ENCODE measurements around the gene ERCC4.
"Not testable (repeated sequence)": the region's sequence is repeated elsewhere in the genome, so short reads cannot be mapped to it uniquely, and the experiment has no call there.

The ERCC4 gene

DNA sequence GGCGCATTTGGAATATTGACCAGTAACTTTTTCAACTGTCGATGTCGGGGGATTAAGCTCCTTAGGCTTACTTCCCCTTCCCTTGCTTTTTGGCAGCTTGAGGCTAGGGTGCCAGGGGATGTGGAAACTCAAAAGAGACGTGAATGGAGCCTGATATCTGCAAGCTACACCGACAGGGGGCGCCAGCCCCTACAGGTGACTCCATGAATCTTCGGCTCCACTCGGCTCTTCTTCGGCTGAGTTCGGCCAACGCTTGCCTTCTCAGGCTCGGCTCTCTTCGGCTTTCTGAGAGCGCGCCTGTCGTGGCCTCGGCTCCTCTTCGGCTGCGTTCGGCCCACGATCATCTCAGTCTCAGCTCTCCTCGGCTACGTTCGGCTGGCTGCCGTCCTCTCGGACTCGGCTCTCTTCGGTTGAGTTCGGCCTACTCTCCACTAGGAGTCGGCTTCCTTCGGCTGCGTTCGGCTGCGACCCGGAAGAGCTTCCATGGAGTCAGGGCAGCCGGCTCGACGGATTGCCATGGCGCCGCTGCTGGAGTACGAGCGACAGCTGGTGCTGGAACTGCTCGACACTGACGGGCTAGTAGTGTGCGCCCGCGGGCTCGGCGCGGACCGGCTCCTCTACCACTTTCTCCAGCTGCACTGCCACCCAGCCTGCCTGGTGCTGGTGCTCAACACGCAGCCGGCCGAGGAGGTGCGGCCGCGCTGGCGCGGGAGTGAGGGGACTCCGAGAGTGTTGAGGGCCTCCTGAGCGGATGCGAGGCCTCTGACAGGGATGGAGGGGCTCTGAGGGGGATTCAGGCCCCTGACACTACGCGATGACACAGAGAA is at the start of gene ERCC4:
TSS of gene ERCC4 (plus strand) at position 472 of the 827 bp plus-strand sequence. CDS start at position 484, 12 bp downstream.
- peak; percentile 90 for DNase-seq

DNA sequence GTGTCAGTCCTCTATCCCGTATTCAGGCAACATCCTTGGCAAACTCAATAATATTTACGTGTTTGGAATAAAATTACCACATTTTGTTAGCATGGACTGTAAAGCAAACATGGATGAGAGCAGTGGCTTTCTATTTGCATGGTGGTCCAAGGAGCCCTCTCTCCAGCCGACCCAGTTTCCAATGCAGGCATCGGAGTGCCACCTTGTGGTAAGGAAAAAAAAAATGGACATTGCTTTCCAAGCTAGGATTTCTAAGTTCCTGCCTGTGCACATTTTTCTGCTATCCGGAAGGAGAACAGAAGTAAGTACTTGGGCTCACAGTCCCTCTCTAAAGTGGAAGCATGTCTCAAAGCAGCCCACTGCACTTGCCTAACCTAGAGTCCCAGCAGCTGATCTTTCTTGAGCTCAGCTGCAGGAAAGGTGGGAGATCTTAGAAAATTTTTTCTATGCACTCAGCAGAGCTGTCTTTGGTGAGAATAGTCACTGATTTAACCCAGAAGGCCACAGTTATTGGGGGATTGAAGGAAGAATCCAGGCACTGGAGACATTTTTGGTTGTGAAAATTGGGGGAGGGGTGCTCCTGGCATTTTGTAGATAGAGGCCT is 46.0 kb upstream of the ERCC4 start:
- no peak for DNase-seq

DNA sequence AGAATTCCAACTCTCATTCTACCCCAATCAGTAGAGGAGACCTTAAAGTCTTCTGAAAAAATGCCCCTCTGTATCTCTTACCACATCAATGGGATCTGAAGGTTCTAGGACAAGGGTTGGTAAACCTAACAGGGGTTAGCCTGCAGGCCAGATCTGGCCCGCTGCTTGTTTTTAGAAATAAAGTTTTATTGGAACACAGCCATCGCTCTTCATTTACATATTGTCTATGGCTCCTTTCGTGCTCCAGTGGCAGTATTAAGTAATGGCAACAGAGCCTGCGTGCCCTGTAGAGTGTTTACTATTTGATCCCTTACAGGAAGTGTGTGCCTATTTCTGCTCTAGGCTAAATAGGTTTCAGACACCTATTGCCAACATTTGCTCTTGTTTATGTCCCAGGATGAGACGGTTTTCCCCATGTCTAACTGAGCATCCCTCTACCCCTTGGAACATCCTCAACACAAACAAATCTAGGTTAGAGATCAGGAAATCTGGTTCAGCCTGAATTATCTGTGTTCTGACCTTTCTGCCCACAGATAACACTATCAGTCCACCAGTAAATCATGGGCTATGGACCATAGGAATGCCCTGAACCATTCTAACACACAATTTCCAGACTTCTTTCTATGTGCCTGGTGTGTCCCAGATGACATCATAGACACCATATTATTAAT is 44.2 kb upstream of the ERCC4 start:
- DNase-seq = no peak

DNA sequence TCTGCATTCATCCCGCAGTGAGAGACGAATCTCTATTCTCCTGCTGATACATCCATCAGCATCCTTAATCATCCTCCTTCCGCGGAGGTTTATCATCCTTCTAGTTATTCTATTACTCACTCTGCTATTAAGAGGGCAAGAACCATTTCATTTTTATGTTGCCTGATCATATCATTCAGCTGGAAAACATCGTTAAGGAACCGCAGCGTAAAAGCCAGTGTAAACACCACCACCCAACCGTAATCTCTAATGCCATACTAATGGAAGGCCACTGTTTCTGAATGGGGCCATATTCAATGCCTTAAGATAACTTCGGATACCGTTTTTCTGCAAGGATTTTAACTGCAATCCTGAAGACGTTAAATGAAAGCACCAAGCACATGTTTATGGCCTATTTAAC is 36.7 kb upstream of the ERCC4 start:
- no peak for DNase-seq

DNA sequence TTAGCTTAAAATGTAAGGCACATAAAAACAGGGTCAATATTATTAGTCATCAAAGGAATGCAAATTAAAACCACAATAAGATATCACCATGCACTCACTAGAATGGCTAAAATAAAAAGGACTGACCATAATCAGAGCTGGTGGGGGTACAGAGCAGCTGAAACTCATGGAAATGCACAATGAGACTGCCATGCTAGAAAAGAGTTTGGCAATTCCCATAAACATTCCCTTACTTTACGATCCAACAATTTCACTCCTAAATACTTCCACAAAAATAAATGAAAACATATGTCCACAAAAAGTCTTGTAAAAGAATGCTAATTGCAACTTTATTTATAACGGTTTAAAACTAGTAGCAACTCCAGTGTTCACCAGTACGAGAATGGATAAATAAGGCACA is 36.1 kb upstream of the ERCC4 start:
- DNase-seq = no peak

DNA sequence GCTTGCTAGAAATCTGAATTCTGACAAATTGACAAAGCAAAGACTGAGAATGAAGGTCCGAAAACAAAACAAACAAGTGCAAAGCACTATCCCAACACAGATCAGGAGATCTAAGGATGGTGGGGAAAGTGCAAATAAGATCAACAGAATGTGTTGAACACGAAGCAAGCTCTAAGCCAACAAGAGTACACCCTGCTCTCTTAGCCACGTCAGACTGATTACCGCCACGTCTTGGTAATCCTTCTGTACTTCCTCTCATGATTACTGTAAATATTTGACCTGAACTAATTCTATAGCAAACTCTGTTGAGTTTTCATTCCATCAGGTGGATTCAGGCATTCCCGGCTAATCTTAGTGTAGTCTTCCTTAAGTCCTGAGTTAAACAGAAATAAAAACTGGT is 34.3 kb upstream of the ERCC4 start:
- DNase-seq = no peak

DNA sequence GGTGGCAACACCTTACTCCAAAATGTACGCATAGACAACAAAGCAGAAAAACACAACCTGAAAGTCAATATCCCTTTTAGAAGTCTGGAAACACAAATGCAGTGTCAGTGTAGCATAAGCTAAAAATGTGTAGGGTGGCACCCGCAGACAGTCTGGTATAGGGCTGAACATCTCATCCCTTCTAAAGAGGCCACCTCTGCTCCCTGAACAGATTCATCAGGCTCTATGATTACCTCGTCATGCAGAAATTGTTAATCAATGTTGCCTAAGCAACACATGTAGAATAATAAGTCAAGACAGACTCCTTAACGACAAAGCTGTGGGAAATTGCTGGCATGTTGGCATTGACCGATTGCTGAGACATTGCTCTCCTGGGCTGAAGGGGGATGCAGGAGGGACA is 33.3 kb upstream of the ERCC4 start:
- DNase-seq = no peak

DNA sequence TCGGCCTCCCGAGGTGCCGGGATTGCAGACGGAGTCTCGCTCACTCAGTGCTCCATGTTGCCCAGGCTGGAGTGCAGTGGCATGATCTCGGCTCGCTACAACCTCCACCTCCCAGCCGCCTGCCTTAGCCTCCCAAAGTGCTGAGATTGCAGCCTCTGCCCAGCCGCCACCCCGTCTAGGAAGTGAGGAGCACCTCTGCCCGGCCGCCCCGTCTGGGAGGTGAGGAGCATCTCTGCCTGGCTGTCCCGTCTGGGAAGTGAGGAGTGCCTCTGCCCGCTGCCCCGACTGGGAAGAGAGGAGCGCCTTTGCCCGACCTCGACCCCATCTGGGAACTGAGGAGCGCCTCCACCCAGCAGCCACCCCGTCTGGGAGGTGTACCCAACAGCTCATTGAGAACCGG is 30.6 kb upstream of the ERCC4 start:
- not testable (repeated sequence) for DNase-seq

DNA sequence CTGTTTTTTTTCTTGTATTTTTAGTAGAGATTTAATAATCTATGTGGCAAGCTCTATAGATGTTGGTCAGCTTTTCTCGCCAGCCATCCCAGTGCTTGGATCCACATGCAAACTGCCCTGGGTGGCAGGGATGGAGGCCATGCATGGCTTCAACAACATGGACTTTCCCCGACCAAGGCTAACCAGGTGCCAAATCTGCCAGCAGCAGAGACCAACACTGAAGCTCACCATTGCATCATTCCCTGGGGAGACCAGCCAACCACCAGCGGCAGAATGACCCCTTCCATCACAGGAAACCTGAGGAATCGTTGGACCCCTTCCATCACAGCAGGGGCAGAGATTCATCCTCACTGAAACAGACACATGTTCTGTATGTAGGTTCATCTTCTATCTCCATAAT is 27.7 kb upstream of the ERCC4 start:
- DNase-seq = no peak

DNA sequence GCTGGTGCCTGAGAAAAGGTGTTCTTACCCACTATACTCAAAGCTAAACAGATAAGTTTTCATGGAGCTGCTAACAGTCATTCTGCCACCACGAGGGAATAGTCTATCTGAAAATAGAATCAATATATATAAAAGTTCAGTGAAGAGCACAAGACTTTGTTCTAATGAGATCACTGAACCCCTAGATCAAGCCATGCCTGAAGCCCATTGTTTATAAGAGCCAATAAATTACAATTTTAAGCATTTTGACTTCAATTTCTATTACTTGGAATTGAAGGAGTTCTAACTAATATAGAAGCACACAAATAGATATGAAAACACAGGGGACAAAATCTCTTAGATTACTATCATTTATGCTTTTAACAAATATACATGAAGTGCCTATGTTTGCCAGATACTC is 24.4 kb upstream of the ERCC4 start:
- no peak for DNase-seq

DNA sequence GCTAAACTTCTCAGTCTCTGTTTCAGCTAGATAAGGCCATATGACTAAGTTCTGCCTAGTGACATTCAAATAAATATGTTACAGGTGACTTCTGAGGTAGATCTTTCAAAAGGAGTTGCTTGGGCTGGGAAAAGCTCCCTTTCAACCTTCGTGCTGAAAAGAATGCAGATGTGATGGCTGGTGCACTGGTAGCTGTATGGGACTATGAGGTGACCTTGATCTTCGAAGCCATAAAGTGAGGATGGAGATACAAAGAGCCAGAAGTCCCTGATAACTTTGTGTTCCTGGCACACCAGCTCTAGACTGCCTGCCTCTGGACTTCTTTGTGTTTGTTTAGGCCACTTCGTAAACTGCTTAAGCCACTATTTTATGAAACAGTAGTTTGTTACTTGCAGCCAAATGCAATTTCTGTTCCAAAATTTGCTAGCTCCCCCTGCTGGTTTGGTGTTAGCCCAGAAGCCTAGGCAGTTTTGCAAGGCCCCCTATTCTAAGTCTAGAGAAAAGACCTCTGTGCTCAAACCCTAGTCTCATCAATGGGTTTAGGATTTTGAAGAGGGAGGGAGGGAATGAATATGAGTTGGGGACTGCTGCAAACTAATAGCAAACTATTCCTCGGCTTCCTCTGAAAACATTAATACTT is 23.3 kb upstream of the ERCC4 start:
- DNase-seq = no peak

DNA sequence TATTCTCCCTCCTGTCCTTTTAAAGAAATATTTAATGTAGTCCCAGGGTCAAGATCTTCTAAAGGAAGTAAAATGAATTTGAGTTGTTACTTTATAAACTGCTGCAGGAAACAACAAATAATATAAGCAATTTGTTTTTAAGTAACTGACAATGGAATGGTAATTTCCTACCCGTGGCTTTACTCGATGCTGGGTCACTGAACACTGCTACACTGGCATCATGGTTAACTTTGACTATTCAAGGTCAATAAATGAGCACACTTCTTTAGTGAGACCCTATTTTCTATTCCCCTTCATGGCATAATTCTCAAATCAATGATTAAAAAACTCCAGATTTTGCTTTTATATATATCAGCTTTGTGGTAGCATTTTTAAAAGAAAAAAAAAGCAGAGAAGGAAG is 22.1 kb upstream of the ERCC4 start:
- DNase-seq = no peak

DNA sequence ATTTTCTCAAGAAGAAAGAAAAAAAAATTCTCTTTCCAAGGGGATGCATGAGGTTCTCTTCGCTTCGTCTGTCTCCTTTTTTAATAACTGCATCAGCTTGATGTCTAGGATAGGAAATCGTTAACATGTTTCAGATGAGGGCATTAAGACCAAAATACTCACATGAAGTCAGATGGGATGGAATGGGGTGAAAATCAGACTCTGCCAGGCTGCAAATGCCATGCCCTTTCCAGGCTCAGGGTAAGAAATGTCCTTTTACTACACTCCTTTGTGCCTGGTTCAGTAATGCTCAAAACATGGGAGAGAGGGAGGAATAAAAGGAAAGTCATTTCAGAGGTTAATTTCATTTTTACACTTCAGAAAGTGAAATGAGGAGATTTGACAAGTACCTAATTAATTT is 21.7 kb upstream of the ERCC4 start:
- no peak for DNase-seq

DNA sequence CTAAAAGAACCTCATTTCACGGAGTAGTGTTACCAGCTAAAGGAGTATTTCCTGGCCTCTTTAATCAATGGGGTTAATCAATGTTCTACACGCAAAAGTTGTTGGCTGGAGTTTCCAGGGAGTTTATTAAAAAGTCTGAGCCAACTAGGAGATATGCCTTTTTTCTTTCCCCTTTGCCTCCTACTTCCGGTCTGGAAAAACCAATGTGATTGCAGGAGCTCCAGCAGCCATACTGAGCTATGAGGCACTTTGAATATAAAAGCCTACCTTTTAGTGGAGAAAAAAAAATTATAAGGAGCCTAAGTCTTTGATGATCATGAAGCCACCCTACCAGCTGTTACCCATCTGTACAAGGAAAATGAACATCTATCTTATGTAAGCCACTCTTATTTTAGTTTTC is 17.9 kb upstream of the ERCC4 start:
- DNase-seq = no peak

DNA sequence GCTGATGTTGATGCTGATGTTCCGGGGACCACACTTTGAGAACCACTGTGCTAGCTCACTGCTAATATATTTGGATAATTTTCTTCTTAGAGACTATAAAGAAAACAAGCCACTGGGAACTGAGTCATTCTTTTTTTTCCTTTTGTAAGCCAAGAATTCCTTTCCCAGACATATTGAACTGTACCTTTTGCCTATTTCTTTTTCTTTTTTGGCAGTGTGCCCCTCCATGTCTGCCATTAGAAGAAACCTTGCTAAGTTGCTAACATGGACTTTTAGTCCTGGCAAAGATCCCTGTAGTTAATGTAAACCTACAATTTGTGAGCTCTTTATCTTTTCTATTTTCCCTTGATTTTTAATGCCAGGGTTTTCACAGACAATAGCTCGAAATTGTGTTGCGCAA is 17.3 kb upstream of the ERCC4 start:
- no peak for DNase-seq

DNA sequence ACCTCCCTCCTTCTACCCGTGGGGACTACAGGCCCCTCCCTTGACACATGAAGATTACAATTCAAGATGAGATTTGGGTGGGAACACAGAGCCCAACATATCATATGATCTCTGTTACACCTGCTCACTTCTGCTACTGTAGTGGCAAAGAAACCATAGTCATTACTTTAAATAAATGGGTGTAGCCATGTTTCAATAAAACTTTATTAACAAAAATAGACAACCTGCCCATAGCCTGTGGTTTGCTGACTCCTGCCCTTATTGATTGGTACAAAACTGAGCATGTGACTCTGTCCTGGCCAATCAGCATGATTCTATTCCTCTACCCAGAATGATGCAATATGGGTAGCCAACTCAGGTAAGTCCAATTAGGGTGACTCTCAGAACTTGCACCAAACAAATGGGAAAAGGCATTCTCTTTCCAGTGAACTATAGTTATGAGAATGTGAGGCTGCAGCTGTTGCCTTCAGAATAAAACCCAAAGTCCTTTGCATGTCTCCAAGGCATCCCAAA is 15.7 kb upstream of the ERCC4 start:
- no peak for DNase-seq

DNA sequence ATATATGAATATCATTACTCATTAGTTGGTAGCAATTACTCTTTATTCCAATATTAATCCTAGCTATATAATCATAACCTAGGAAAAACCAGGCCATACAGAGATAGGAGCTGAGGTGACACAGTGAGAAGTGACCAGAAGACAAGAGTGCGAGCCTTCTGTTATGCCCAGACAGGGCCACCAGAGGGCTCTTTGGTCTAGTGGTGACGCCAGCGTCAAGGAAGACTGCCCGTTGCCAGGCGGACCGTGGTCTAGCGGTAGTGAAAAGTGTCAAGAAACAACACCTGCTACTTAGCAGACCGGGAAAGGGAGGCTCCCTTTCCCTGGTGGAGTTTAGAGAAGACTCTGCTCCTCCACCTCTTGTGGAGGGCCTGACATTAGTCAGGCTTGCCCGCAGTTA is 15.1 kb upstream of the ERCC4 start:
- DNase-seq = not testable (repeated sequence)

DNA sequence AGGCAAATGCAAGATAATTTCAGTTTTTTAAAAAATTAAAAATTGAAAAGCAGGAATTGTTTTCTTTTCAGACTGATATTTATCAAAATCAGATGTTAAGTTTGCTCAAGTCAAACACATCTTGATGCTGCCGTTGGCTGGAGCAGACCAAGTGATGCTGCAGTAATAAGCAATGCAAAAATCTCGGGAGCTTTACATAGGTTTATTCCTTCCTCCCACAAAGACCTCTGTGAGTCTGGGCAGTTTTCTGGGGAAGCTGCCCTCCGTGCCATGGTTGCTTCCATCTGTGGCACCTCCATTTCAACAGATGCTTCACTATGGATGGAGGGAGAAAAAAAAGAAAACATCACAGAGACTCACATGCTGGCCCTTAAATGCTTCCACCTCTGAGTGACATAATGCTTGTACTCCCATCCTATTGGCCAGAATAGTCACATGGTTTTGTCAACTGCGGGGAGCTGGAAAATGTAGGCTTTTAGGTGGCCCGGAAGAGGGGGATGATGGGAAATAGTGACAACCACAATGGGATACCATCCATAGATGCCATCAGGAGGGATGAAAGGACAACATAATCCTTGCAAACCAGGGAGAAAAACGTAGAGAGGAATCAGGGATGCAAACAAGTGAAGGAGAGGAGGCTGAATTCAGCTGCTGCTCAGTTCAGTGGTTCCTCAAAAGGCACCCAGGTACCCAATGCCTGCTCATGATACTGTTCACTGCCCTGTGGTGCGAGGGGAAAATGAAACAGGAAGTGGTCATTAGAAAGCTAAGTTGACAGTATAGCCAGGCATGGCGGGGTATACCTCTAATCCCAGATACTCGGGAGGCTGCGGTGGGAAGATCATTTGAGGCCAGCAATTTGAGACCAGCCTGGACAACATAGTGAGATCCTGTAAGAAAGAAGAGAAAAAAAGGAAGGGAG is 13.5 kb upstream of the ERCC4 start:
- no peak for DNase-seq

DNA sequence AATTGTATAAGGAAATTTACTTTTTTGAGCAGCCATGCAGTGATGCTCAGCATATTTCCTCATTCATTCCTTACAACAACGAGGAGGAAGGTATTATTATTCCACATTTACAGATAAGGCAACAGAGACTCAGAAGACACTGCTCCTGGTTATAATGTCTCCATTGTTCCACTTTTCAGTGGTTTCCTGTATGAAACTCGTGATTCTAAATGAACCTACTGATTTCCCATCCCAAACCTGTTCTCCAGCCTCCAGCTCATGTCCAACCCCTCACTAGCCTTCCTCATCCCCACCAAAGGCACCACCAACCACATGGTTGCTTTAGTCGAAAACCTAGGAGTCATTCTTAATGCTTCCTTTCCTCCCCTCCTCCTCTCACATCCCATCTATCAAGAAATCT is 12.5 kb upstream of the ERCC4 start:
- no peak for DNase-seq

DNA sequence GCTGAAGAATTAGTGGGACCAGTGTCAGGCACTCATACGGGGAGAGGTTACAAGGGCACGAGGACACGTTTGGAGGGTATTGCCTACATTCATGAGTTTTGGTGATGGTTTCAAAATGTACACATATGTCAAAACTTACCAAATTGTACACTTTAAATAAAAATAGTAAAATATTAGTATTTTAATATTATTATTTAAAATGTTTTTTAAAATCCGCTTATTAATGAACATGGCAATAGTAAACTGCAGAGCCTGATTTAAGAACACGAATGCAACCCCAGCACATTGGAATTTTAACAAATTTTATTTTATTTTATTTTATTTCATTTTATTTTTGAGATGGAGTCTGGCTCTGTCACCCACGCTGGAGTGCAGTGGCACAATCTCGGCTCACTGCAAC is 10.9 kb upstream of the ERCC4 start:
- DNase-seq = no peak

DNA sequence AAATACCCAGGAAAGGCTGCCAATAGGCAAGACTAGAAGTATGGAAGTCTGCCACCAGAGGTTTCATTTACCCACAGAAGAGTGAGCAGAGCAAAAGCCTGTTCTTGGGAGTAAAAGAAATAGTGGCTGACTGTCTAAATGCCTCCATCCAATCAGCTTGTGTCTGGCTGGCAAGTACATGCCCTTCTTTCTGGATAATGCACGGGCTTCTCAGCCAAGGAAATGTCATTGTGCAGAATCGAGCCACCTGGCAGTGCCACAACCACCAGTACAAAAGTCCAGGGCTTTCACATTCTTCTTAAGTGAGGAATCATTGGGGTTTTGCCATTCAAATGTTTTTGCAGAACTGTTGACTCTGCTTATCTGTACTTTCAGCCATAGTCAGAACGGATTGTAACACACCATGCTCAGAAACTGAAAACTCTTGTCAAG is 10.1 kb upstream of the ERCC4 start:
- DNase-seq = no peak

DNA sequence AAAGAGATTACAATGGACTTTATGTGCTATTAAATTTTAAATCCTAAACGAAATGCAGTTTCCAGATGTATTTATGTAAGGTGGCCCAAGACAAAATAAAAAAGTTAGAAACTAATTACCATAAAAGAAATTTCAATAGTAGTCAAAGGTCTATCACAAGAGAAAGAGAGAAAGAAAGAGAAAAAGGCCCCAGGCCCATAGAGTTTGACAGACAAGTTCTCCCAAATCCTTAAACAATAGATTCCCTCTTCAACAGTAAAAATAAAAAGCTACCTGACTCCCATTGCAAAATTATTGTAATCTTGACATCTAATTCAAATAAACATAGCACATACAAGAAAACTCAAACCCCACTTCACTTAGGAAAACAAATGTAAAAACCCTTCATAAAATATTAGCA is 8.6 kb upstream of the ERCC4 start:
- no peak for DNase-seq

Measured in NCI-H510A (cell line).